Measurements from ENCODE around the gene KIAA0825. TPM values are rescaled to one million over a fixed set of nuclear protein-coding genes. Genes with fewer than 3 reads are reported as not detected.

The KIAA0825 gene
- total RNA-seq, 1 experiment from 2014 or later: 1.9 TPM

- Histone ChIP-seq H2AFZ (no peak overlapping the region), H3K9me3 (ENCODE audit: insufficient read depth, low read depth) (no peaks in the 10 kb centered on the region), H3K27ac (no peak overlapping the region), H3K79me2 (ENCODE audit: low read depth) (no peaks in the 10 kb centered on the region), H3K4me2 (no peak overlapping the region), H4K20me1 (ENCODE audit: insufficient read depth) (no peaks in the 10 kb centered on the region), H3K4me3 (no peak overlapping the region), H3F3A (ENCODE audit: insufficient read depth, low read depth) (no peaks in the 10 kb centered on the region), H3K27me3 (ENCODE audit: insufficient read depth, low read depth) (no peaks in the 10 kb centered on the region), H3K9me2 (ENCODE audit: insufficient read depth) (peaks cover 5% of the 10 kb centered on the region; the same call in 1 of the 2 replicates), H3K36me3 (ENCODE audit: low read depth) (no peaks in the 10 kb centered on the region), H3K4me1 (replicated peaks; ENCODE audit: insufficient read depth) (no peaks in the 10 kb centered on the region)
- no peak for DNase-seq
- CTCF ChIA-PET: no interaction called here
- intact Hi-C loops (cut with micrococcal nuclease; ENCODE audit: unreplicated experiment): no loop called here
- no TSS peak for BruUV-seq (replicated peaks)
- TF ChIP-seq CTCF (conservative IDR thresholded peaks at IDR 0.05) (no peak), EZH2 (IDR thresholded peaks at IDR 0.05; ENCODE audit: low read depth) (no peak)
- POLR2A ChIA-PET (ENCODE audit: unreplicated experiment): no interaction called here
Measured at GRCh38 chr5:94316916-94317838, 301.2 kb downstream of the KIAA0825 start.

GRCh38 chr5:94314460-94315131 is 303.8 kb downstream of the KIAA0825 start:
- POLR2A ChIA-PET (ENCODE audit: unreplicated experiment): no interaction called here
- Histone ChIP-seq H3K27me3 (ENCODE audit: insufficient read depth, low read depth) (no peaks in the 10 kb centered on the region), H3K36me3 (ENCODE audit: low read depth) (no peaks in the 10 kb centered on the region), H3K27ac (no peak overlapping the region), H3K4me1 (replicated peaks; ENCODE audit: insufficient read depth) (no peaks in the 10 kb centered on the region), H3K9me2 (ENCODE audit: insufficient read depth) (peaks cover 5% of the 10 kb centered on the region; the same call in 1 of the 2 replicates), H3K79me2 (ENCODE audit: low read depth) (no peaks in the 10 kb centered on the region), H3K9me3 (ENCODE audit: insufficient read depth, low read depth) (no peaks in the 10 kb centered on the region), H3F3A (ENCODE audit: insufficient read depth, low read depth) (no peaks in the 10 kb centered on the region), H3K4me2 (no peak overlapping the region), H4K20me1 (ENCODE audit: insufficient read depth) (no peaks in the 10 kb centered on the region), H3K4me3 (no peak overlapping the region), H2AFZ (no peak overlapping the region)
- intact Hi-C loops (cut with micrococcal nuclease; ENCODE audit: unreplicated experiment): no loop called here
- TF ChIP-seq CTCF (conservative IDR thresholded peaks at IDR 0.05) (no peak), EZH2 (IDR thresholded peaks at IDR 0.05; ENCODE audit: low read depth) (no peak)
- CTCF ChIA-PET: no interaction called here
- BruUV-seq (replicated peaks): no TSS peak
- DNase-seq: no peak

GRCh38 chr5:94313696-94314095 is 304.7 kb downstream of the KIAA0825 start:
- BruUV-seq (replicated peaks): no TSS peak
- ChIA-PET CTCF (interaction anchor here (0.7 kb wide), 1 partner anchor 639 kb away, joined by 4 read pairs; no protein-coding TSS in a partner anchor), POLR2A (ENCODE audit: unreplicated experiment) (no interaction called here)

More at GRCh38 chr5:94313696-94314095, 304.7 kb downstream of the KIAA0825 start:
- TF ChIP-seq CTCF (conservative IDR thresholded peaks at IDR 0.05): no peak
- TF ChIP-seq EZH2 (IDR thresholded peaks at IDR 0.05; ENCODE audit: low read depth): no peak
- Histone ChIP-seq H3K4me1 (replicated peaks; ENCODE audit: insufficient read depth) (no peaks in the 10 kb centered on the region), H3K27me3 (ENCODE audit: insufficient read depth, low read depth) (no peaks in the 10 kb centered on the region), H4K20me1 (ENCODE audit: insufficient read depth) (no peaks in the 10 kb centered on the region), H3K4me3 (no peak overlapping the region), H3K4me2 (no peak overlapping the region), H3K9me3 (ENCODE audit: insufficient read depth, low read depth) (no peaks in the 10 kb centered on the region), H3K27ac (no peak overlapping the region), H3K9me2 (ENCODE audit: insufficient read depth) (peaks cover 5% of the 10 kb centered on the region; the same call in 1 of the 2 replicates), H3F3A (ENCODE audit: insufficient read depth, low read depth) (no peaks in the 10 kb centered on the region), H2AFZ (no peak overlapping the region), H3K79me2 (ENCODE audit: low read depth) (no peaks in the 10 kb centered on the region), H3K36me3 (ENCODE audit: low read depth) (no peaks in the 10 kb centered on the region)
- DNase-seq: no peak
- intact Hi-C loops (cut with micrococcal nuclease; ENCODE audit: unreplicated experiment): no loop called here
